A673 (cell line): ENCODE data around the gene SIDT1. TPM values are rescaled to one million over a fixed set of nuclear protein-coding genes. Genes with fewer than 3 reads are reported as not detected.

ENCODE experiments used
- BruUV-seq: library from RNA; stranded (reverse); fragments of 400-500 nt; replicated peaks from 2 replicates; lab custom pipeline; 2021; lab: Mats Ljungman, UMichigan
- CTCF ChIA-PET: fragments of 300-600 bp; sonication (Branson Sonifier 250); formaldehyde crosslinking; loops from one replicate; lab custom pipeline; 2022; ENCODE audit warnings: antibody characterized with exemption; lab: Charles Lee
- POLR2A ChIA-PET: fragments of 300-600 bp; sonication (Branson Sonifier 250); formaldehyde crosslinking; loops from one replicate; lab custom pipeline; 2022; ENCODE audit warnings: antibody characterized with exemption; ENCODE audit not compliant: low non-redundant PET; lab: Charles Lee
- DNase-seq: peaks from one replicate; pipeline ENCODE4 v3.0.0-alpha.2; 2015; ENCODE audit warnings: low spot score
- H3K27ac ChIP-seq: fragments of 200-600 bp; sonication (generic); 2 replicates; pipeline ENCODE4 v1.5.1; 2016; ENCODE audit warnings: mixed run types, low read depth, mild to moderate bottlenecking, mixed read lengths, antibody characterized with exemption, low read length; ENCODE audit not compliant: poor library complexity, severe bottlenecking
- H3K27me3 ChIP-seq: fragments of 200-600 bp; sonication (generic); replicated peaks from 2 replicates; pipeline ENCODE4 v1.6.1; 2017; ENCODE audit warnings: mixed run types, low read depth, mild to moderate bottlenecking, mixed read lengths, antibody characterized with exemption, low read length; ENCODE audit not compliant: insufficient read depth, poor library complexity
- H3K36me3 ChIP-seq: fragments of 200-600 bp; sonication (generic); 2 replicates; pipeline ENCODE4 v1.6.1; 2016; ENCODE audit warnings: mixed run types, mild to moderate bottlenecking, mixed read lengths, antibody characterized with exemption, low read length; ENCODE audit not compliant: insufficient read depth, poor library complexity, severe bottlenecking
- H3K4me1 ChIP-seq: fragments of 200-600 bp; sonication (generic); 2 replicates; pipeline ENCODE4 v1.6.1; 2017; ENCODE audit warnings: mixed run types, mild to moderate bottlenecking, mixed read lengths, antibody characterized with exemption, low read length; ENCODE audit not compliant: insufficient read depth, poor library complexity, severe bottlenecking
- H3K4me3 ChIP-seq: fragments of 200-600 bp; sonication (generic); 2 replicates; pipeline ENCODE4 v1.5.1; 2016; ENCODE audit warnings: low read depth, mixed run types, mild to moderate bottlenecking, mixed read lengths, low read length; ENCODE audit not compliant: poor library complexity, severe bottlenecking
- H3K9me3 ChIP-seq: fragments of 200-600 bp; sonication (generic); 2 replicates; pipeline ENCODE4 v1.6.1; 2016; ENCODE audit warnings: mixed run types, low read depth, mild to moderate bottlenecking, mixed read lengths, antibody characterized with exemption, low read length; ENCODE audit not compliant: poor library complexity, severe bottlenecking
- EZH2 ChIP-seq: fragments of 200-600 bp; sonication (generic); IDR thresholded peaks from 2 replicates; pipeline ENCODE4 v1.6.1; 2017; ENCODE audit warnings: borderline replicate concordance, low read depth, mild to moderate bottlenecking, mixed read lengths, antibody characterized with exemption, low read length; ENCODE audit not compliant: poor library complexity, severe bottlenecking
- intact Hi-C: fragments of 100-400 bp; cut with micrococcal nuclease; formaldehyde crosslinking; loops from one replicate; pipeline ENCODE4 v1.10.0; 2022; ENCODE audit not compliant: unreplicated experiment
- total RNA-seq: library from RNA; stranded (reverse); gene quantifications from 2 replicates; pipeline ENCODE4 v1.2.3, GENCODE V29; 2021
- TF ChIP-seq, protein P1 (sequence below): fragments of 300-800, 200-600 bp; sonication (generic); conservative IDR thresholded peaks from 2 replicates; pipeline ENCODE4 v1.5.1; 2017; ENCODE audit warnings: low read depth, mild to moderate bottlenecking, antibody characterized with exemption, low read length, moderate library complexity, mixed read lengths

Gene SIDT1
- total RNA-seq, 1 experiment from 2014 or later = not detected

DNA sequence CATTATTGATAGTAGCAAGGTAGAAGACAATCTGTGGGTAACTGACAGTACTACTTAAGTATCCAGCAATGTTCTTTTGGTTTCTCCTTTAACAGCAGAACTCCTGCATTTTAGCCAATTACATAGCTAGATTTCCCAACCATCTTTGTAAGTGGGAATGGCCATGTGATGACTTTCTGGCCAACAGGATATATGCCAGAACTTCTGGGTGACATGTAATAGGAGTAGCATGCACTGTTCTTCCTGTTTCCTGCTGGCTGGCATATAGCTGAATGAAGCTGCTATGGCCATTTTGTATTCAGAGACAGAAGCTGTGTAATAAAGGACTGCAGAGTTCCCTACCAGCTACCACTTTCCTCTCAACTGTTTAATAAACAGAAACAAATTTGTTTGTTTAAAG is 35.4 kb upstream of the SIDT1 start:
- Histone ChIP-seq H3K27ac (no peak overlapping the region), H3K27me3 (no peaks in the 10 kb centered on the region), H3K9me3 (no peaks in the 10 kb centered on the region), H3K4me1 (no peaks in the 10 kb centered on the region), H3K4me3 (no peak overlapping the region), H3K36me3 (peaks cover 6% of the 10 kb centered on the region)
- CTCF ChIA-PET = interaction anchor here (0.5 kb wide), 1 partner anchor 10 kb away, joined by 3 read pairs; no protein-coding TSS in a partner anchor
- TF ChIP-seq, protein P1, sequence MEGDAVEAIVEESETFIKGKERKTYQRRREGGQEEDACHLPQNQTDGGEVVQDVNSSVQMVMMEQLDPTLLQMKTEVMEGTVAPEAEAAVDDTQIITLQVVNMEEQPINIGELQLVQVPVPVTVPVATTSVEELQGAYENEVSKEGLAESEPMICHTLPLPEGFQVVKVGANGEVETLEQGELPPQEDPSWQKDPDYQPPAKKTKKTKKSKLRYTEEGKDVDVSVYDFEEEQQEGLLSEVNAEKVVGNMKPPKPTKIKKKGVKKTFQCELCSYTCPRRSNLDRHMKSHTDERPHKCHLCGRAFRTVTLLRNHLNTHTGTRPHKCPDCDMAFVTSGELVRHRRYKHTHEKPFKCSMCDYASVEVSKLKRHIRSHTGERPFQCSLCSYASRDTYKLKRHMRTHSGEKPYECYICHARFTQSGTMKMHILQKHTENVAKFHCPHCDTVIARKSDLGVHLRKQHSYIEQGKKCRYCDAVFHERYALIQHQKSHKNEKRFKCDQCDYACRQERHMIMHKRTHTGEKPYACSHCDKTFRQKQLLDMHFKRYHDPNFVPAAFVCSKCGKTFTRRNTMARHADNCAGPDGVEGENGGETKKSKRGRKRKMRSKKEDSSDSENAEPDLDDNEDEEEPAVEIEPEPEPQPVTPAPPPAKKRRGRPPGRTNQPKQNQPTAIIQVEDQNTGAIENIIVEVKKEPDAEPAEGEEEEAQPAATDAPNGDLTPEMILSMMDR = no peak
- no peak for TF ChIP-seq EZH2
- no TSS peak for BruUV-seq
- intact Hi-C loops = no loop called here
- peak; percentile 19 for DNase-seq
- POLR2A ChIA-PET = no interaction called here

DNA sequence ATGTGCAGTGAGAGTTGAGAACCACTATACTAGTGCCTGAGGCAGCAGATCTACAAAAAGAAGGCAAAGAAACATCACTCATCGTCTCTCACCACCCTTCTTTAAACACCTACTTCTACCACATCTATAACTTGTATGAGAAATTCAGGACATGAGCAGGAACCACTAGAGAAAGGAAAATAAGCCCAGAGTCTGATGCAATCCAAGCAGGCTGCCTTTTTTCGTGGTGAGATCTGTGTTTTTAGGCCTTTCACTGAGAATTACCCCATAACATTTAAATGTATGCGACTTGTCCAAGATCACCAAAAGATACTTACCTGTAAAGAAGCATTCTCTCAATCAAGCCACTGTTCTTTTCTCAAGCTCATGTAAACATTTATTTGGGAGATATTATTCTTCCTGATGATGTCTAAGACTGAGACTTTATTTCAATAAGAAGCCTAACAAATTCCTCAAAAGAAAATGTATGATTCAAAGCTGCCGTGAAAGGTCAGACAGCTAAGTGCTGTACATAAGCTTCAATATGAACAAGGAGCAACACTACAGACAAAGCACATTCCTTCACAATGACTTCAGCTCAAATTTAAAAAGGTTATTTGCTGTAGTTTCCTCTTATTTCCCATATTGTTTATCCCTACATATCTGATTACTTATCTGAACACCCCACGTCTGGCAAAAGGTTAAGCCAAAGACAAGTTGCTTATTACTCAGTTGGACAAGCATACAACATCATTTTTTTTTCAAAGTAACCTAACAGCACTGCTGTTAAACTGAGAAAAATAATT is 33.9 kb upstream of the SIDT1 start:
- Histone ChIP-seq H3K36me3 (peaks cover 6% of the 10 kb centered on the region), H3K27me3 (no peaks in the 10 kb centered on the region), H3K9me3 (no peaks in the 10 kb centered on the region), H3K4me3 (no peak overlapping the region), H3K4me1 (no peaks in the 10 kb centered on the region), H3K27ac (no peak overlapping the region)
- BruUV-seq = no TSS peak
- intact Hi-C loops = no loop called here
- TF ChIP-seq, protein P1 = no peak
- TF ChIP-seq EZH2 = no peak
- POLR2A ChIA-PET = no interaction called here
- CTCF ChIA-PET = interaction anchor here (0.6 kb wide), 1 partner anchor 113 kb away, joined by 3 read pairs; no protein-coding TSS in a partner anchor
- DNase-seq = no peak

DNA sequence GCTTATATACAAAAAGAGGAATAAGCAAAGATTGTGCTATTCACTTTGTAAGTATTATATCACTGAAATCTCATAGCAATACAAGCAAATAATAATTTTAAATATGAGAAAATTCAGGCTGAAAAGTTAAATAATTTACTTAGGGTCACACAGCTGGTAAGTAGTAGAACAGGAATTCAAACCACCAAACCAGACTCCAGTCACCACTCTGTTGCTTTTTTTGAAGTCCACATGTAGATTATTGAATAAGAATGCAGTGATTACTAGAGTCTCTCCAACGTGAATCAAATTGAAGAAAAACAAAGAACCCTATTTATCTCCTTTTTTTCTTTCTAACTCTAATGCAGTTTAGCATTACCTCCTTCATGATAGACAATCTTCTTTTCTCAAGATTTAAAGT is 33.3 kb upstream of the SIDT1 start:
- no peak for TF ChIP-seq EZH2
- TF ChIP-seq, protein P1 = no peak
- ChIA-PET CTCF (interaction anchor here (0.6 kb wide), 1 partner anchor 112 kb away, joined by 3 read pairs; no protein-coding TSS in a partner anchor), POLR2A (no interaction called here)
- no peak overlapping the region for H3K27ac ChIP-seq
- no peak overlapping the region for H3K4me3 ChIP-seq
- peaks cover 6% of the 10 kb centered on the region for H3K36me3 ChIP-seq
- no peaks in the 10 kb centered on the region for H3K4me1 ChIP-seq
- no TSS peak for BruUV-seq
- H3K27me3 ChIP-seq = no peaks in the 10 kb centered on the region
- H3K9me3 ChIP-seq = no peaks in the 10 kb centered on the region
- intact Hi-C loops = no loop called here
- DNase-seq = no peak
